Sigmoid colon (tissue), 7 donors: Measurements from ENCODE around the gene OR13J1. TPM values are rescaled to one million over a fixed set of nuclear protein-coding genes. Genes with fewer than 3 reads are reported as not detected.

ENCODE experiments used
- DNase-seq: peaks from one replicate; pipeline ENCODE4 v3.0.0-alpha.2; 2019
- H3K27ac ChIP-seq, 4 donors: fragments of 200-600 bp; sonication (generic); one replicate each; pipeline ENCODE4 v1.5.1; 2016 to 2019; ENCODE audit warnings: mild to moderate bottlenecking in 1 of 4
- H3K27me3 ChIP-seq, 3 donors: fragments of 200-600 bp; sonication (generic); one replicate each; pipeline ENCODE4 v1.5.1; 2019; ENCODE audit warnings: mild to moderate bottlenecking in 1 of 3
- H3K36me3 ChIP-seq, 4 donors: fragments of 200-600 bp; sonication (generic); one replicate each; pipeline ENCODE4 v1.5.1; 2016 to 2019
- H3K4me1 ChIP-seq, 4 donors: fragments of 200-600 bp; sonication (generic); one replicate each; pipeline ENCODE4 v1.5.1; 2017 to 2019
- H3K4me3 ChIP-seq, 4 donors: fragments of 200-600 bp; sonication (generic); one replicate each; pipeline ENCODE4 v1.5.1; 2017 to 2019; ENCODE audit warnings: mild to moderate bottlenecking in 2 of 4, moderate library complexity in 1 of 4
- H3K9me3 ChIP-seq, 4 donors: fragments of 200-600 bp in 3 of 4; sonication (generic) in 3 of 4; one replicate each; pipeline versions ENCODE4 v1.5.1 to v1.6.1; 2013 to 2019
- EP300 ChIP-seq, 4 donors: sonication (generic); formaldehyde crosslinking; IDR thresholded peaks; one replicate each; pipeline ENCODE4 v1.6.1; 2017; ENCODE audit warnings: antibody characterized with exemption in 4 of 4
- POLR2A ChIP-seq, 2 donors: fragments of 450-650 bp; IDR thresholded peaks; one replicate each; pipeline ENCODE4 v1.6.1; 2016; ENCODE audit warnings: antibody characterized with exemption in 2 of 2, mild to moderate bottlenecking in 2 of 2, moderate library complexity in 2 of 2
- POLR2AphosphoS5 ChIP-seq, 4 donors: sonication (generic); formaldehyde crosslinking; IDR thresholded peaks; one replicate each; pipeline ENCODE4 v1.6.1; 2017; ENCODE audit warnings: antibody characterized with exemption in 4 of 4
- WGBS, 2 donors: extraction: QIAGEN DNeasy Blood & Tissue Kit; methylation state at CpG; one replicate each; pipeline ENCODE4 v1.1.7; 2013; 5-methylcytosine and 5-hydroxymethylcytosine counted together
- intact Hi-C: fragments of 100-400 bp; cut with DNase I; formaldehyde crosslinking; loops from one replicate; pipeline ENCODE4 v1.15.1; 2023
- polyA plus RNA-seq, 3 donors: library from polyadenylated mRNA; stranded (reverse); fragments of 200-250 nt; gene quantifications; one replicate each; pipeline ENCODE4 v1.2.3, GENCODE V29; 2013
- total RNA-seq, 4 donors: library from RNA; depleted of rRNA; stranded (reverse); fragments of >200 nt; gene quantifications; one replicate each; pipeline ENCODE4 v1.1.0, GENCODE V29; 2016
- TF ChIP-seq, protein P1 (sequence below), 4 experiments: fragments of 450-650 bp in 3 of 4; fragments of 200-600 bp in 1 of 4; IDR thresholded peaks; one replicate each; pipeline ENCODE4 v1.5.1; 2016 to 2019; ENCODE audit warnings: antibody characterized with exemption in 4 of 4, mild to moderate bottlenecking in 3 of 4, moderate library complexity in 2 of 4
- donor health status: healthy with polysubstance abuse.
- donor health status: Bipolar disorder and iron deficiency.
- donor health status: healthy.

OR13J1 gene
- total and polyA plus RNA-seq, 7 donors = not detected

DNA sequence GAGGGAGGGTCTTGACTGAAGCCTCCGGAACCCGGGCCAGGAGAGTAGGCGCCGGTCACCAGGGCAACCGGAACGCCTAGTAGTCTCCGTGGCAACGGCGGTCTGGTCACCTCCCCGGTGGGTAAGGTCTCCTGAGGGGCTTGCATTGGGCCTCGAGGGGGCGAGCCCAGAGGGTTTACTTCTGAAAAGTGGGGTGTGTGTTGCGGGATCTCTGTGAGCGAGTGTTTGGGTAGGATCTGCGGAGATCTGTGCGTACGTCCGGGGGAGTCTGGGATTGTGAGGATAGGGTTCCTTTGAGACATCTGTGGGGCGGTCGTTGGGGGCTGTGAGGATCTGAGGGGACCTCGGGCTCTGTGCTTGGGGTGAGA, 41.5 kb downstream of the OR13J1 start, which contains the start of gene FAM221B:
FAM221B (minus strand) TSS at position 17 of the 368 bp plus-strand sequence. CDS start 2,571 bp downstream, outside the sequence.
- TF ChIP-seq POLR2AphosphoS5 (IDR thresholded peaks at IDR 0.05) = no peak
- TF ChIP-seq POLR2A (IDR thresholded peaks at IDR 0.05) = no peak
- no peak for TF ChIP-seq EP300 (IDR thresholded peaks at IDR 0.05)
- TF ChIP-seq, protein P1, sequence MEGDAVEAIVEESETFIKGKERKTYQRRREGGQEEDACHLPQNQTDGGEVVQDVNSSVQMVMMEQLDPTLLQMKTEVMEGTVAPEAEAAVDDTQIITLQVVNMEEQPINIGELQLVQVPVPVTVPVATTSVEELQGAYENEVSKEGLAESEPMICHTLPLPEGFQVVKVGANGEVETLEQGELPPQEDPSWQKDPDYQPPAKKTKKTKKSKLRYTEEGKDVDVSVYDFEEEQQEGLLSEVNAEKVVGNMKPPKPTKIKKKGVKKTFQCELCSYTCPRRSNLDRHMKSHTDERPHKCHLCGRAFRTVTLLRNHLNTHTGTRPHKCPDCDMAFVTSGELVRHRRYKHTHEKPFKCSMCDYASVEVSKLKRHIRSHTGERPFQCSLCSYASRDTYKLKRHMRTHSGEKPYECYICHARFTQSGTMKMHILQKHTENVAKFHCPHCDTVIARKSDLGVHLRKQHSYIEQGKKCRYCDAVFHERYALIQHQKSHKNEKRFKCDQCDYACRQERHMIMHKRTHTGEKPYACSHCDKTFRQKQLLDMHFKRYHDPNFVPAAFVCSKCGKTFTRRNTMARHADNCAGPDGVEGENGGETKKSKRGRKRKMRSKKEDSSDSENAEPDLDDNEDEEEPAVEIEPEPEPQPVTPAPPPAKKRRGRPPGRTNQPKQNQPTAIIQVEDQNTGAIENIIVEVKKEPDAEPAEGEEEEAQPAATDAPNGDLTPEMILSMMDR (IDR thresholded peaks at IDR 0.05) = no peak
- H3K4me1 ChIP-seq = peaks cover 0 to 41% (median 31%) of the 10 kb centered on the region in 4 donors
- DNase-seq = no peak

GRCh38 chr9:35827486-35827885, 42.7 kb downstream of the OR13J1 start:
- no peaks in the 10 kb centered on the region for H3K27me3 ChIP-seq
- no peaks in the 10 kb centered on the region for H3K36me3 ChIP-seq
- no peak overlapping the region for H3K4me3 ChIP-seq
- peaks cover 0 to 30% (median 24%) of the 10 kb centered on the region in 4 donors for H3K4me1 ChIP-seq
- no peak for DNase-seq
- no peaks in the 10 kb centered on the region for H3K9me3 ChIP-seq
- H3K27ac ChIP-seq = peak overlapping the region in 1 of 4 donors; percentile 93
- WGBS, 2 donors = 87 to 89% methylated on average over 3 of the region's 3 CpGs
- TF ChIP-seq POLR2A (IDR thresholded peaks at IDR 0.05) (no peak), POLR2AphosphoS5 (IDR thresholded peaks at IDR 0.05) (no peak), EP300 (IDR thresholded peaks at IDR 0.05) (no peak)
- TF ChIP-seq, protein P1 (IDR thresholded peaks at IDR 0.05) = no peak
- intact Hi-C loops = no loop called here

More for the DNA sequence above, 41.5 kb downstream of the OR13J1 start, which contains the start of gene FAM221B:
- WGBS, 2 donors = 0 to 1% methylated on average over 21 of the region's 21 CpGs
- intact Hi-C loops = loop anchor here (2.0 kb wide), 3 partner anchors 14 to 54 kb away; partner anchors contain the start of genes HINT2 and NPR2
- Histone ChIP-seq H3K27ac (peak within 1 kb of the TSS; percentile 93 to 99 (median 98)), H3K36me3 (no peaks in the 10 kb centered on the region), H3K27me3 (no peaks in the 10 kb centered on the region), H3K4me3 (peak within 1 kb of the TSS; percentile 52 to 95 (median 91)), H3K9me3 (no peaks in the 10 kb centered on the region)

- Histone ChIP-seq H3K36me3 (no peaks in the 10 kb centered on the region), H3K4me1 (peaks cover 0 to 25% (median 22%) of the 10 kb centered on the region in 4 donors), H3K9me3 (no peaks in the 10 kb centered on the region), H3K4me3 (no peak overlapping the region), H3K27ac (peak overlapping the region in 3 of 4 donors; percentile 8 to 36 (median 18)), H3K27me3 (no peaks in the 10 kb centered on the region)
- 27 to 32% methylated on average over 4 of the region's 4 CpGs for WGBS, 2 donors
- DNase-seq = peak; percentile 39
- intact Hi-C loops = no loop called here
- TF ChIP-seq, protein P1 (IDR thresholded peaks at IDR 0.05) = peak; percentile 54 to 85 (median 79)
- no peak for TF ChIP-seq POLR2A (IDR thresholded peaks at IDR 0.05)
These were observed 44.0 kb downstream of the OR13J1 start for GRCh38 chr9:35826071-35826701.

GRCh38 chr9:35822926-35823325, 47.3 kb downstream of the OR13J1 start:
- DNase-seq = no peak
- intact Hi-C loops = no loop called here
- peaks cover 0 to 3% (median 0%) of the 10 kb centered on the region in 4 donors for H3K4me1 ChIP-seq
- H3K27ac ChIP-seq = no peak overlapping the region
- no peaks in the 10 kb centered on the region for H3K27me3 ChIP-seq
- no peaks in the 10 kb centered on the region for H3K36me3 ChIP-seq
- TF ChIP-seq, protein P1 (IDR thresholded peaks at IDR 0.05) = no peak
- TF ChIP-seq POLR2A (IDR thresholded peaks at IDR 0.05) (no peak), EP300 (IDR thresholded peaks at IDR 0.05) (no peak), POLR2AphosphoS5 (IDR thresholded peaks at IDR 0.05) (no peak)
- H3K4me3 ChIP-seq = no peak overlapping the region
- H3K9me3 ChIP-seq = no peaks in the 10 kb centered on the region
